ENCODE measurements around the gene FAM217B.

The FAM217B gene, protein sequence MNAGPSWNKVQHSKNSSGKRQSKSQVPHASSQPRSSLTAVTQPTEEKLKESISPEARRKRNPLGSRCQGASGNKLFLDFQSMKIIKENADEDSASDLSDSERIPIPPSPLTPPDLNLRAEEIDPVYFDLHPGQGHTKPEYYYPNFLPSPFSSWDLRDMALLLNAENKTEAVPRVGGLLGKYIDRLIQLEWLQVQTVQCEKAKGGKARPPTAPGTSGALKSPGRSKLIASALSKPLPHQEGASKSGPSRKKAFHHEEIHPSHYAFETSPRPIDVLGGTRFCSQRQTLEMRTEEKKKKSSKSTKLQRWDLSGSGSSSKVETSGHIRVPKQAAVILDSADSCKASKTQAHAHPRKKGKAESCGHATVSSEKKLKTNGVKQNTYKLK

DNA sequence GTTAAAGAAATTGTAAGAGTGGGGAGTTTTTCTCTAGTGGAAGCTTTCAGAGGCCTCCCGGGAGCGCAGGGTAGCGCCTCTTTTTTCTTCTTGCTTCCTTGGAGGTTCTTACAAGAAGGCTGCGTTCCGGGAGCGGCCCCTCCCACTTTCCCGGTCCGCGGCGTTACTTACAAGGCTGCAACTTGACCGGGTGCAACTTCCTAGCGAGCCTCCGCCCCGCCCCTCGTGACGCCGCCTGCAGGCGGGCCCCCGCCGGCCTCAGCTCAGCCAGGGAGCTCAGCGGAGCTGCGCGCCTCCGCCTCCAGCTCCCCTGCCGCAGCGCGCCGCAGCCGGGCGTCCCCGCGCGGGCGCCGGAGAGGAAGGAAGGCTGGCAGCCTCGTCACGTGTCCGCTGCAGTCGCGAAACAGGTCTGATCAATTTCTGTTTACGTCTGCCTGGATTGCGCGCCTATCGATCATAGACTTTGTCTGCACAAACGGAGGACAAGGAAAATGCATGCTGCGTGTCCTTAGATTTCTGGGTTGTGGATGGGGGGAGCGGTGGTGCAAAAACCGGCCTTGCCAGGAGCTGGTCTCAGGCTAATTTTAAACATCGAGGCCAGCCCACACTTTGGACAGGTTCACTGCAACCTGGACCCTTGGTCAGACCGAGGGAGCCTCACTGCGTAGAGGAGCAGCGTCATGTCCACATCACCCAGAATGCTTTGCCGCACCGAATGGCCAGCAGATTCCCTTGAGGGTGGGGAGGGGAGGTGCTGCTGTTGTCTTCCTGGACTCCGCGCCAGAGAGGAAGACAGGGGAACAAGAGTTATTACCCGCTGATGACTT is at the start of gene FAM217B, which contains the start of gene PPP1R3D:
Gene FAM217B (plus strand): TSS at position 261 of the 827 bp plus-strand sequence. CDS start 3,555 bp downstream, outside the sequence.
Gene PPP1R3D (minus strand): TSS at position 177 of the 827 bp plus-strand sequence. CDS start 374 bp downstream, outside the sequence.
- peak; percentile 95 for DNase-seq

GRCh38 chr20:59891581-59891980 is 48.6 kb upstream of the FAM217B start:
- DNase-seq, result no peak

GRCh38 chr20:59895908-59896307 is 44.3 kb upstream of the FAM217B start:
- DNase-seq, result no peak

DNA sequence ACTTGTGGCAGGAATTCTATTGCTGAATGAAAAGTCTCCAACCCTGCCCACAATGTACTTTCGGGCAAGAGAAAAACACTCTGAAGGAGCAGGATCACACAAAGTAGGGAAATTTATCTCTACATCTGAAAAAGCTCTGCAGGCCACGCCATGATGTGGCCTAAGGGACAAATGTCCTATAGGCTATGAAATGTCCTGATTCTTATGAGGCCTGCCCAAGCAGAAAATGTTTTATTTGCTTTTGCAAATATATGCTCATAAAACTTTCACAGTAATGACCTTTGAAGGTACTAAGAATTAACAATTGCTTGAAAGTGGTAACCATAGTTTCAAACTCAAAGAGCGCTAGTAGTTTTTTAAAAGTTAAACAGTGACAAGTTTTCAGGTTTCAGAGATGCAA is 37.7 kb upstream of the FAM217B start:
- DNase-seq, result no peak

DNA sequence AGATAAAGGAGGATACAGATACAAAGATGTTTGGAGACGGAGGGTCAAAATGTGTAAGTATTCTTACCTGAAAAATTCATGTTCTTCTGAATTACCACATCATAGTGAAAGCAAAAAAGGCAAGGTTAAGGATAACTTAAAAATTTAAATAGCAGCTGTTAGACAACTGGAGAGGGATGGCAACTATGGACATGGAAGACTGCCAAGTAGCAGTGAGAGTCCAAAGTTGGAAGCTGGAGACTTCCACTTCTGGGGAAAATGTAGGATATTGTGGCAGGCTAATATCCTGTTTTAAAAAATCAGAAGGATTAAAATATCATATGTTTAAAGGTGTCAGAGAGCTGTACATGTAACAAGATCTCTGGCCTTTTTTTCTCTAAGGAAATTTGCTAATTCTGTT is 36.6 kb upstream of the FAM217B start:
- no peak for DNase-seq

DNA sequence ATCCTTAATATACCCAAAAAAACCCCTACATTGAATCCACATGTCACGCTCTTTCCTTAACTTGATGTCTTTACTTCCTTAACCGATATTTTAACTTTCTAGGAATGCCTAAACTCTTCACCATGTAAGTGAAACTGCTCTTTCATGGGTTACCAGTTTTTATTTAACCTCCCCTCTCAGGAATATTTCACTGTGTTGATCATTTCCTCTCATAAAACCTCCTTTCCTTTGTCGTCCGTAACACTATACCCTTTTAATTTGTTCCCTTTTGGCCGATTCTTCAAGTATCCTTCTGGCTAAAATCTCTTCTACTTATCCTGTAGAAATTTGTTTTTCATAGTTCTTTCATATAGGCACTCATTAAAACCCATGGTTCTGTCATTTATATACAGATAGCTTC is 31.3 kb upstream of the FAM217B start:
- no peak for DNase-seq

GRCh38 chr20:59911041-59911440 is 29.1 kb upstream of the FAM217B start:
- DNase-seq, result no peak

DNA sequence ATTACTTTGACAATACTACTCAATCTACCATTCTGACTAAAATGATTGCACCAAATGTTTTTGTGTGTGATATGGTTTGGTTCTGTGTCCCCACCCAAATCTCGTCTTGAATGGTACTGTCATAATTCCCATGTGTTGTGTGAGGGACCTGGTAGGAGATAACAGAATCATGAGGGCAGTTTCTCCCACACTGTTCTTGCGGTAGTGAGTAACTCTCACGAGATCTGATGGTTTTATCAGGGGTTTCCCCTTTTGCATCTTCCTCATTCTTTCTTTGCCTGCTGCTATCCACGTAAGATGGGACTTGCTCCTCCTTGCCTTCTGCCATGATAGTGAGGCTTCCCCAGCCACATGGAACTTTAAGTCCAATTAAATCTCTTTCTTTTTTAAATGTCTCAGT is 27.6 kb upstream of the FAM217B start:
- peak; percentile 42 for DNase-seq

DNA sequence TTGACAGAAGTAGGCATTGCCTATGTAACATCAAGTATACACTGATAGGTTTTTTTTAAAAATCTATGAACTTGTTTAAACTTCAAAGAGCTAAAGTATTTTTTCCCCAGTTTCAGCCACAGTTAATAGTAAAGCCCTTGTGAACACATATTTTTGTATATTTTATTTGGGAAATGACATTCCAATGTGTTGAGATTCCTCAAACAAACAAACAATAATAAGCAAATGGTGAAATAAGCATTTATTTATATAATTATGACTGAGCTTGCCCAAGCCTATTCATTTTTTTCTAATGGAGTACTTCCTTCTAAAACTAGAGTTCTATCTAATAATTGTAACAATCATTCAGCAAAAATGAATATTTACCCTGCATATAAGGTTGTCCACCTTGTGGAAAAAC is 19.2 kb upstream of the FAM217B start:
- DNase-seq, result no peak

- no peak for DNase-seq
These were observed 16.7 kb upstream of the FAM217B start for GRCh38 chr20:59923514-59923913.

- DNase-seq, result no peak
These were observed 14.8 kb upstream of the FAM217B start for GRCh38 chr20:59925359-59925758.

- DNase-seq, result no peak
These were observed 14.3 kb upstream of the FAM217B start for GRCh38 chr20:59925899-59926298.

DNA sequence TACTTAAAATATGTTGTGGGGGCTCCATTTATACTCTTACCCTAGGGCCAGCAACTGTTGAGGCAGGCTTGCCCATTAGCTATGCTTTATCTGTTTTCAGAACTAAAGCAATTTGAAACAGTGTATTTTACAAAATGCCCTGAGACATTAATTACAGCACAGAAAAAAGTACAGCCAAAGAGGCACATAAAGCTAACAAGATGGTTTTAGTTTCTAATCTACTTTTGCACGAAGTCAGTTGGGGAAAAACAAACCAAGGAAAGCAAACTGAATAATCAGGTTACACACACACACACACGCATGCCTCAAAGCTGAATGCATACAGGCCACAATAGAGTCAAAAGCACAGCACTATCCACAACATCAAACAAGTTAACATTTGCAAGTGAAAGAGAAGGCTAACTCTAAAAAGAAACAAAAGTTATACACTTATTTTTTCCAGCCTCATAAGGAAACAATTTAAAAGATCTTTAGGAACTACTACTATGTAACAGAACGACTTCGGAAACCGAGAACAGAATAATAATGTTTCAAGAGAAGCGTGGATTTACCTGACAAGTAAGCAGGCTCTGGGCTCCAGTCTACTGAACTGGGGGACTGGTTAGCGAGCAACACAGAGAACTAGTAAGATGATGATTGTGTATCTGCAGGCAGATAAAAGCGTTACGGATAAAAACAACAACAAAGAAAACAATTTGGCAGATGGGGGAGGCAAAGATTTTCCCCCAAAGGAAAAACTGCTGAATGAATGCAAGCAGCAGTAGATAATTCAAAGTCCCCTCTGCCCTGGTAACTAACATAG is 8.5 kb upstream of the FAM217B start:
- no peak for DNase-seq

- no peak for DNase-seq
These were observed 7.4 kb upstream of the FAM217B start for GRCh38 chr20:59932616-59933295.

DNA sequence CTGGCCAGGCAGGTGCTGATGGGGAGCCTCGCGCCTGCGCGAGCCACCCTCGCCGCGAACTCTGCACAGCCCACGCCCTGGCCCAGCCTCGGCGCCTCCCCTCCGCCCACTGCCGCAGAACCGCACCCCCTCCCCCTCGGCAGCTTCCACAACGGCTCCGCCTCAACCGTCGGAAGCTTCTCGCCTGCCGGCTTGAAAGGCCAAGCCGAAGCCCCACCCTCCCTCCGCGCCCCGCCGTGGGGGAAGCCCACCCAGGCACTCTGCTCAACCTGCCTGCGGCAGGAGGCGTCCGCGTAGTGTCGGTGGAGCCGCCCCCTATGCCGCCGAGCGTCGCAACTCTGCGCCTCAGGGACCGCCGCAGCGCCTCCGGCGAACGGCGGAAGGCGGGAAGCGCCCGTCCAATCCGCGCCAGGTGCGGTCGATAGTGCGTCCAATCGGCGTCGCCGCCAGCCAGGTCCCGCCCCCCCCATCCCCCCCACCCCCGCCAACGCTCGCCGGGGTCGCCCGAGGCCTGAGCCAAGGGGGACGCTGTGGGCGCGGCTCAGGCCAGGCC is 6.8 kb upstream of the FAM217B start, which contains the start of gene SYCP2:
Gene SYCP2 (minus strand): TSS at position 342 of the 553 bp plus-strand sequence. CDS start 11,224 bp downstream, outside the sequence.
- DNase-seq, result peak; percentile 62

- peak; percentile 83 for DNase-seq
These were observed 6.2 kb upstream of the FAM217B start for GRCh38 chr20:59933849-59934585.

DNA sequence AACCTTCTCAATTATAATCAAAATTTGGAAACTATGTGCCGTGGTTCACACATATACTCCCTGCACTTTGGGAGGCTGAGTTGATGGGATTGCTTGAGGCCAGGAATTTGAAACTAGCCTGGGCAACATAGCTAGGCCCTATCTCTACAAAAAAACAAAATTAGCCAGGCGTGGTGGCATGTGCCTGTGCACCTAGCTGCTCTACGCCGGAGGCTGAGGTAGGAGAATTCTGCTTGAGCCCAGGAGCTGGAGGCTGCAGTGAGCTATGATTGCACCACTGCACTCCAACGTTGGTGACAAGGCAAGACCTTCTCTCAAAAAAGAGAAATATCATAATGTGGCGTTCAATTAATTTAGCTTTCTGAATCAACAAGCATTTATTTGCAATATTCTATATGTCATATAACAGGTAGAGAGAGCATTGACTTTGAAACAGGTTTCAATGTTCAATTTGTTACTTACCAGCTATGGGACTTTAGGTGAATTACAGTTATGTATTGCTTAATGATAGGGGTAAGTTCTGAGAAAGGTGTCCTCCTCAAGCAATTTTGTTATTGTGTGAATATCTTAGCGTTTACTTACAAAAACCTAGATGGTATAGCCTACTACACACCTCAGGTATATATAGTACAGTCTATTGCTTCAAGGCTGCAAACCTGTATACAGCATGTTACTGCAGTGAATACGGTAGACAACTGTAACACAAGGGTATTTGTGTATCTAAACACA is 4.6 kb upstream of the FAM217B start:
- no peak for DNase-seq

GRCh38 chr20:59936409-59936808 is 3.8 kb upstream of the FAM217B start:
- no peak for DNase-seq

GRCh38 chr20:59937150-59937549 is 3.0 kb upstream of the FAM217B start:
- DNase-seq, result no peak

DNA sequence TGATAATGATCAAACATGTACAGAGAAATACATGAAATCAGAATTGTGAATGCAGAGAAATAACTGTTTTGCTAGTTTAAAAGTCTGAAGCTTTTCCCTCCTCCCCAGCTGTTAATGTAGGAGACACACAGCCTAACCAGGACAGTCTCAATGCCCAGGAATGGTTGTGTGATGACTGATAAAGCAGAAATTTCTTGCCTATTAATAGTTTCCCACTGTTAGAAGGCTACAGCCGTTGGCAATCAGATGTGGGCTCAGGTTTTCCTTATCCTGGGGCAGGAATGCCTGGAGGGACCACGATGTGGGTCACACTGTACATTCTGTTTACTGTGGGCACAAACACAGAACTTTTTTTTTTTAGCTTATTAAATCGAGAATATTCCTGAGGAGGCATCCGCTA is 2.0 kb upstream of the FAM217B start:
- DNase-seq, result no peak

DNA sequence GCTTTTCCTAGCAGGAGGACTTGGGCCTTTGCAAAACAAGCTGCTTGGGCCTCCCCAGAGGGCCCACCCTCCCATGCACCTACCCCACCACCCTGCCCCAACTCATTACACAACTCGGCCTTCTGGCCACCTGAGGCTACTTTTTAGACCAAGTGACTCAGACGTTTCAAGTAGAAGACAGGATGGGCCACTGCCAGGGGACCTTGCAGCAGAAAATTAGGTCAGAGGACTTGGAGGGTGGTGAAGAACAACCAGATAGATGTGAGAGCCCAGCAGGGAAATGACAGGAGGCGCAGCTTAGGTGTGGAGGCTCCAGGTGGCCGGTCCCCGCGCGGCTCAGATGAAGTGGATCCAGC is 1.5 kb upstream of the FAM217B start:
- no peak for DNase-seq

Measured in hematopoietic multipotent progenitor cell treated with erythropoietin and hydrocortisone succinate and interleukin-3 and kit ligand, for 6 days (in vitro differentiated cells).